ENCODE results near the gene DVL3.

GRCh38 chr3:184144505-184144904, 10.7 kb upstream of the DVL3 start:
- TF ChIP-seq CTCF (IDR thresholded peaks at IDR 0.05; ENCODE audit: poor library complexity) (no peak), EZH2 (IDR thresholded peaks at IDR 0.05; ENCODE audit: borderline replicate concordance) (no peak)

Data from hepatocyte (in vitro differentiated cells).